K562 (cell line): ENCODE data around the gene GP1BA. TPM values are rescaled to one million over a fixed set of nuclear protein-coding genes. Genes with fewer than 3 reads are reported as not detected.

Experiments
- CBFB ChIP-seq: sonication (generic); formaldehyde crosslinking; IDR thresholded peaks from 2 replicates; pipeline ENCODE4 v1.4.0; 2020; ENCODE audit warnings: mild to moderate bottlenecking, missing genetic modification reagents
- DEAF1 ChIP-seq: fragments of 450-650 bp; formaldehyde crosslinking; IDR thresholded peaks from 2 replicates; pipeline ENCODE4 v1.4.0; 2020; ENCODE audit warnings: mild to moderate bottlenecking, moderate library complexity
- GABPA ChIP-seq: fragments of 200-800 bp; sonication (Bioruptor generic); conservative IDR thresholded peaks from 2 replicates; pipeline ENCODE4 v1.6.1; 2016; ENCODE audit warnings: low read depth, missing genetic modification characterization, missing compliant biosample characterization
- JUNB ChIP-seq: fragments of 450-650 bp; formaldehyde crosslinking; conservative IDR thresholded peaks from 2 replicates; pipeline ENCODE4 v1.4.0; 2020; ENCODE audit warnings: mild to moderate bottlenecking
- MYC ChIP-seq, 2 experiments: fragments of 250-450 bp in 1 of 2; sonication (Bioruptor Pico) in 1 of 2; IDR thresholded peaks; 2 replicates each; pipeline versions ENCODE4 v1.5.1 to v1.6.1; 2012 to 2021; ENCODE audit warnings: low read depth in 2 of 2, borderline replicate concordance in 1 of 2, improper control_type of control experiment in 1 of 2, low read length in 1 of 2, mild to moderate bottlenecking in 1 of 2, moderate library complexity in 1 of 2
- NFIC ChIP-seq: fragments of 450-650 bp; IDR thresholded peaks from 2 replicates; pipeline ENCODE4 v1.6.1; 2017; ENCODE audit warnings: mild to moderate bottlenecking, inconsistent platforms
- NR1H2 ChIP-seq: sonication (generic); formaldehyde crosslinking; IDR thresholded peaks from 2 replicates; pipeline ENCODE4 v1.4.0; 2020; ENCODE audit warnings: mild to moderate bottlenecking, missing genetic modification reagents
- PREB ChIP-seq: sonication (generic); formaldehyde crosslinking; IDR thresholded peaks from 2 replicates; pipeline ENCODE4 v1.8.1; 2023; ENCODE audit warnings: mild to moderate bottlenecking, missing genetic modification reagents
- SRF ChIP-seq, 2 experiments: fragments of 250-450, 450-650 bp in 1 of 2; sonication (Bioruptor Pico) in 1 of 2; sonication (generic) in 1 of 2; formaldehyde crosslinking; IDR thresholded peaks; 2 replicates each; pipeline versions ENCODE4 v1.5.0 to v1.5.1; 2020 to 2022; ENCODE audit warnings: mild to moderate bottlenecking in 1 of 2, missing genetic modification reagents in 1 of 2
- STAG1 ChIP-seq: sonication (generic); formaldehyde crosslinking; IDR thresholded peaks from 2 replicates; pipeline ENCODE4 v1.5.0; 2020; ENCODE audit warnings: missing genetic modification reagents, borderline replicate concordance
- ZNF354B ChIP-seq: fragments of 250-450 bp; sonication (Bioruptor Pico); IDR thresholded peaks from 2 replicates; pipeline ENCODE4 v1.4.0; 2020
- polyA plus RNA-seq, 8 experiments: library from polyadenylated mRNA; depleted of rRNA in 4 of 8; stranded (reverse) in 5 of 8; unstranded in 3 of 8; fragments of >200 nt; fragmentation: Nextera tagmentation in 2 of 8; fragmentation: Illumina TruSeq in 1 of 8; extraction: Ambion mirVana in 2 of 8; extraction: Trizol in 1 of 8; gene quantifications; 2 replicates each; pipeline versions ENCODE4 v1.2.1 to v1.2.3, GENCODE V29; 2011 to 2014; ENCODE audit warnings: inconsistent platforms in 1 of 8, missing spikeins in 1 of 8
- total RNA-seq, 7 experiments: library from RNA; depleted of rRNA in 6 of 7; stranded (reverse); fragments of >200 nt in 6 of 7; fragmentation: Illumina TruSeq in 2 of 7; extraction: Trizol in 2 of 7; gene quantifications; 2 replicates each; pipeline versions ENCODE4 v1.2.1 to v1.2.3, GENCODE V29; 2011 to 2021; ENCODE audit warnings: low replicate concordance in 1 of 7
- TF ChIP-seq, protein P1 (sequence below): sonication (generic); formaldehyde crosslinking; IDR thresholded peaks from 2 replicates; pipeline ENCODE4 v1.9.0; 2022; ENCODE audit warnings: mild to moderate bottlenecking, missing genetic modification reagents
- TF ChIP-seq, protein P2 (sequence below), 3 experiments: fragments of 200-800 bp in 1 of 3; fragments of 250-450 bp in 1 of 3; fragments of 450-650 bp in 1 of 3; sonication (Bioruptor Pico) in 1 of 3; sonication (Bioruptor generic) in 1 of 3; formaldehyde crosslinking in 1 of 3; IDR thresholded peaks; 2 replicates each; pipeline versions ENCODE4 v1.6.1 to v1.8.0; 2016 to 2022; ENCODE audit warnings: mild to moderate bottlenecking in 2 of 3, missing genetic modification characterization in 2 of 3, missing compliant biosample characterization in 1 of 3, moderate library complexity in 1 of 3
- TF ChIP-seq, protein P3 (sequence below): sonication (generic); formaldehyde crosslinking; IDR thresholded peaks from 2 replicates; pipeline ENCODE4 v1.8.0; 2022; ENCODE audit warnings: missing genetic modification reagents, mild to moderate bottlenecking, borderline replicate concordance
- TF ChIP-seq, protein P4 (sequence below): sonication (generic); formaldehyde crosslinking; IDR thresholded peaks from 2 replicates; pipeline ENCODE4 v1.8.1; 2023; ENCODE audit warnings: mild to moderate bottlenecking, missing genetic modification reagents

The GP1BA gene
- total and polyA plus RNA-seq, 9 of the 15 experiments (the other 6 are each of a cell fraction or from before 2014, with no cell fraction given) = 0.01 TPM; not detected in 8

DNA sequence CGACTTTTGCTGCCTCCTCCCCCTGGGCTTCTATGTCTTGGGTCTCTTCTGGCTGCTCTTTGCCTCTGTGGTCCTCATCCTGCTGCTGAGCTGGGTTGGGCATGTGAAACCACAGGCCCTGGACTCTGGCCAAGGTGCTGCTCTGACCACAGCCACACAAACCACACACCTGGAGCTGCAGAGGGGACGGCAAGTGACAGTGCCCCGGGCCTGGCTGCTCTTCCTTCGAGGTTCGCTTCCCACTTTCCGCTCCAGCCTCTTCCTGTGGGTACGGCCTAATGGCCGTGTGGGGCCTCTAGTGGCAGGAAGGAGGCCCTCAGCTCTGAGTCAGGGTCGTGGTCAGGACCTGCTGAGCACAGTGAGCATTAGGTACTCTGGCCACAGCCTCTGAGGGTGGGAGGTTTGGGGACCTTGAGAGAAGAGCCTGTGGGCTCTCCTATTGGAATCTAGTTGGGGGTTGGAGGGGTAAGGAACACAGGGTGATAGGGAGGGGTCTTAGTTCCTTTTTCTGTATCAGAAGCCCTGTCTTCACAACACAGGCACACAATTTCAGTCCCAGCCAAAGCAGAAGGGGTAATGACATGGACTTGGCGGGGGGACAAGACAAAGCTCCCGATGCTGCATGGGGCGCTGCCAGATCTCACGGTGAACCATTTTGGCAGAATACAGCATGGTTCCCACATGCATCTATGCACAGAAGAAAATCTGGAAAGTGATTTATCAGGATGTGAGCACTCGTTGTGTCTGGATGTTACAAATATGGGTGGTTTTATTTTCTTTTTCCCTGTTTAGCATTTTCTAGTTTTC lies 2.3 kb downstream of the GP1BA start (continued):
- peak; percentile 64 for TF ChIP-seq NFIC
- no peak for TF ChIP-seq JUNB
- TF ChIP-seq NR1H2 = no peak
- no peak for TF ChIP-seq MYC (IDR thresholded peaks at IDR 0.05; ENCODE audit: low read depth, low read length)
- TF ChIP-seq MYC (CRISPR knock-in tag; IDR thresholded peaks at IDR 0.05; ENCODE audit: borderline replicate concordance, low read depth) = no peak
- TF ChIP-seq SRF (CRISPR knock-in tag; IDR thresholded peaks at IDR 0.05) = no peak
- no peak for TF ChIP-seq ZNF354B (CRISPR knock-in tag)
- TF ChIP-seq GABPA = peak; percentile 47; the same call in 1 of the 2 replicates
- TF ChIP-seq, protein P1, sequence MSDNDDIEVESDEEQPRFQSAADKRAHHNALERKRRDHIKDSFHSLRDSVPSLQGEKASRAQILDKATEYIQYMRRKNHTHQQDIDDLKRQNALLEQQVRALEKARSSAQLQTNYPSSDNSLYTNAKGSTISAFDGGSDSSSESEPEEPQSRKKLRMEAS (CRISPR knock-in tag) = no peak
- TF ChIP-seq PREB (CRISPR knock-in tag) = no peak
- no peak for TF ChIP-seq DEAF1
- no peak for TF ChIP-seq STAG1
- TF ChIP-seq, protein P2, sequence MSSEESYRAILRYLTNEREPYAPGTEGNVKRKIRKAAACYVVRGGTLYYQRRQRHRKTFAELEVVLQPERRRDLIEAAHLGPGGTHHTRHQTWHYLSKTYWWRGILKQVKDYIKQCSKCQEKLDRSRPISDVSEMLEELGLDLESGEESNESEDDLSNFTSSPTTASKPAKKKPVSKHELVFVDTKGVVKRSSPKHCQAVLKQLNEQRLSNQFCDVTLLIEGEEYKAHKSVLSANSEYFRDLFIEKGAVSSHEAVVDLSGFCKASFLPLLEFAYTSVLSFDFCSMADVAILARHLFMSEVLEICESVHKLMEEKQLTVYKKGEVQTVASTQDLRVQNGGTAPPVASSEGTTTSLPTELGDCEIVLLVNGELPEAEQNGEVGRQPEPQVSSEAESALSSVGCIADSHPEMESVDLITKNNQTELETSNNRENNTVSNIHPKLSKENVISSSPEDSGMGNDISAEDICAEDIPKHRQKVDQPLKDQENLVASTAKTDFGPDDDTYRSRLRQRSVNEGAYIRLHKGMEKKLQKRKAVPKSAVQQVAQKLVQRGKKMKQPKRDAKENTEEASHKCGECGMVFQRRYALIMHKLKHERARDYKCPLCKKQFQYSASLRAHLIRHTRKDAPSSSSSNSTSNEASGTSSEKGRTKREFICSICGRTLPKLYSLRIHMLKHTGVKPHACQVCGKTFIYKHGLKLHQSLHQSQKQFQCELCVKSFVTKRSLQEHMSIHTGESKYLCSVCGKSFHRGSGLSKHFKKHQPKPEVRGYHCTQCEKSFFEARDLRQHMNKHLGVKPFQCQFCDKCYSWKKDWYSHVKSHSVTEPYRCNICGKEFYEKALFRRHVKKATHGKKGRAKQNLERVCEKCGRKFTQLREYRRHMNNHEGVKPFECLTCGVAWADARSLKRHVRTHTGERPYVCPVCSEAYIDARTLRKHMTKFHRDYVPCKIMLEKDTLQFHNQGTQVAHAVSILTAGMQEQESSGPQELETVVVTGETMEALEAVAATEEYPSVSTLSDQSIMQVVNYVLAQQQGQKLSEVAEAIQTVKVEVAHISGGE (CRISPR knock-in tag; IDR thresholded peaks at IDR 0.05) = no peak
- peak; percentile 65; the same call in 1 of the 2 replicates for TF ChIP-seq CBFB
- TF ChIP-seq, protein P3, sequence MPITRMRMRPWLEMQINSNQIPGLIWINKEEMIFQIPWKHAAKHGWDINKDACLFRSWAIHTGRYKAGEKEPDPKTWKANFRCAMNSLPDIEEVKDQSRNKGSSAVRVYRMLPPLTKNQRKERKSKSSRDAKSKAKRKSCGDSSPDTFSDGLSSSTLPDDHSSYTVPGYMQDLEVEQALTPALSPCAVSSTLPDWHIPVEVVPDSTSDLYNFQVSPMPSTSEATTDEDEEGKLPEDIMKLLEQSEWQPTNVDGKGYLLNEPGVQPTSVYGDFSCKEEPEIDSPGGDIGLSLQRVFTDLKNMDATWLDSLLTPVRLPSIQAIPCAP = no peak
- TF ChIP-seq, protein P4, sequence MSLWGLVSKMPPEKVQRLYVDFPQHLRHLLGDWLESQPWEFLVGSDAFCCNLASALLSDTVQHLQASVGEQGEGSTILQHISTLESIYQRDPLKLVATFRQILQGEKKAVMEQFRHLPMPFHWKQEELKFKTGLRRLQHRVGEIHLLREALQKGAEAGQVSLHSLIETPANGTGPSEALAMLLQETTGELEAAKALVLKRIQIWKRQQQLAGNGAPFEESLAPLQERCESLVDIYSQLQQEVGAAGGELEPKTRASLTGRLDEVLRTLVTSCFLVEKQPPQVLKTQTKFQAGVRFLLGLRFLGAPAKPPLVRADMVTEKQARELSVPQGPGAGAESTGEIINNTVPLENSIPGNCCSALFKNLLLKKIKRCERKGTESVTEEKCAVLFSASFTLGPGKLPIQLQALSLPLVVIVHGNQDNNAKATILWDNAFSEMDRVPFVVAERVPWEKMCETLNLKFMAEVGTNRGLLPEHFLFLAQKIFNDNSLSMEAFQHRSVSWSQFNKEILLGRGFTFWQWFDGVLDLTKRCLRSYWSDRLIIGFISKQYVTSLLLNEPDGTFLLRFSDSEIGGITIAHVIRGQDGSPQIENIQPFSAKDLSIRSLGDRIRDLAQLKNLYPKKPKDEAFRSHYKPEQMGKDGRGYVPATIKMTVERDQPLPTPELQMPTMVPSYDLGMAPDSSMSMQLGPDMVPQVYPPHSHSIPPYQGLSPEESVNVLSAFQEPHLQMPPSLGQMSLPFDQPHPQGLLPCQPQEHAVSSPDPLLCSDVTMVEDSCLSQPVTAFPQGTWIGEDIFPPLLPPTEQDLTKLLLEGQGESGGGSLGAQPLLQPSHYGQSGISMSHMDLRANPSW (CRISPR knock-in tag) = no peak
